Forelimb muscle (tissue), 1 donor: ENCODE results near the gene MAP3K5. TPM values are rescaled to one million over a fixed set of nuclear protein-coding genes. Genes with fewer than 3 reads are reported as not detected.

Experiments
- DNase-seq: peaks from one replicate; pipeline ENCODE4 v3.0.0-alpha.2; 2013; ENCODE audit warnings: low read depth
- polyA plus RNA-seq: library from polyadenylated mRNA; unstranded; fragments of 120-200 nt; gene quantifications from one replicate; pipeline ENCODE4 v1.2.1, GENCODE V29; 2013; ENCODE audit not compliant: insufficient read length

Gene MAP3K5
- polyA plus RNA-seq, 1 donor = 3.2 TPM

DNA sequence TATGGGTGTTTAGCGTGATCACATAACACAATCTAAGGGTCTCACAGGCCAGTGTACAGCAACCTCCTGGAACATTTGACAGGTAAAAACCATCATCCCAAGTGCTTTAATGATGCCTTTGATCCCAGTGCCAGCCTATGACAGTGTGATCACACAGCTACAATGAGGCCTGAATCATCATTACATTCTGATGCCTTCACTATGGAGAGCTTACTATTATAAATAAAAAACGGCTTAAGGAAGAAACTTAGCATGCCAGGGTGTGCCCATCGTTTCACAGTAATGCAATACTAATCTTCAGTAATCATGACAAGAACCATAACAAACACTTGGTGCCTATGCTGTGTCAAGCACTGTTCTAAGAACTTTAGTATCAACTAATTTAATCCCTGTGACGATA, 253.4 kb downstream of the MAP3K5 start:
- DNase-seq = no peak

DNA sequence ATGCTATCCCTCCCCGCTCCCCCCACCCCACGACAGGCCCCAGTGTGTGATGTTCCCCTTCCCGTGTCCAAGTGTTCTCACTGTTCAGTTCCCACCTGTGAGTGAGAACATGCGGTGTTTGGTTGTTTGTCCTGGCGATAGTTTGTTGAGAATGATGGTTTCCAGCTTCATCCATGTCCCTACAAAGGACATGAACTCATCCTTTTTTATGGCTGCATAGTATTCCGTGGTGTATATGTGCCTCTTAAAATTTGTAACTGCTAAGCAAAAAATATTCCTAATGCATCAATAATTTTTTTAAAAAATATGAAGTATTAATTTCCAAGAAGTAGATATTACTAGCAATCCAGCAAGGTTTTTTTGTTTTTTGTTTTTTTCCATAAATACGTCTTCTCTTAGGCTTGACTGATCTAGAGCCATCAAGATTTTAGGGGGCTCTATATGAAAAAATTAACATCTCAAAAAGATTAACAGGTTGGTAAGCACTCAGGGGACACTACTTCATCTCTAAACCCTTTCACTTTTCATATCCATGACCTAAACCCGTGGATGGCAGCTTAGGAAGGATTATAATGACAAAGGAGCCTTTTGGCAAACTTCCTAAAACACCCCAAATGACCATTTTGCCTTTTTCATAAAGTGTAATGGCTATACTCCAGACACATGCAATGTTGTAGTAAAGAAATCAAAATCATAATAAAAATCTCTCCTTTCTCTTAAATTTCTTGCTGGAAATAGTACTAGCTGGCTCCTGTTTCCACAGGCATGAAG, 256.2 kb downstream of the MAP3K5 start:
- no peak for DNase-seq

GRCh38 chr6:136535017-136535765, 257.1 kb downstream of the MAP3K5 start:
- DNase-seq = no peak

- no peak for DNase-seq
Observed at GRCh38 chr6:136534268-136534667, 258.0 kb downstream of the MAP3K5 start.

- DNase-seq = no peak
Observed at GRCh38 chr6:136533487-136533886, 258.8 kb downstream of the MAP3K5 start.

DNA sequence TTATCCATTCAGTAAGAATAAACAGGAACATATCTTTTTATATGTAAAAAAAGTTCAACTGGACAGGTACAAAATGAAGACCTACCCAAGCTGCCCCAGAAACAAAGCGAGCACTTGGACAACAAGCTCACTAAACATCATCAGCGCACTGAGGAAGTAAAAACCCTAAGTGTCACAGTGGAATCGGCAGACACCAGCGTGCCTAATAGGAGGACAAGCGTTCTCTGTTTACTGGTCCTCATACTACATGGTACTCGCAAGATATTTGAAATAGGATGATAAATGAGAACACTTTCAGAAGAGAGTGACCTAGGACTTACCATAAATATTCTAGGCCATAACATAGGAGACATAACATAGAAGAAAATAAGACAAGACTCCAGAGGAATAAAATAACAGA, 260.2 kb downstream of the MAP3K5 start:
- no peak for DNase-seq

DNA sequence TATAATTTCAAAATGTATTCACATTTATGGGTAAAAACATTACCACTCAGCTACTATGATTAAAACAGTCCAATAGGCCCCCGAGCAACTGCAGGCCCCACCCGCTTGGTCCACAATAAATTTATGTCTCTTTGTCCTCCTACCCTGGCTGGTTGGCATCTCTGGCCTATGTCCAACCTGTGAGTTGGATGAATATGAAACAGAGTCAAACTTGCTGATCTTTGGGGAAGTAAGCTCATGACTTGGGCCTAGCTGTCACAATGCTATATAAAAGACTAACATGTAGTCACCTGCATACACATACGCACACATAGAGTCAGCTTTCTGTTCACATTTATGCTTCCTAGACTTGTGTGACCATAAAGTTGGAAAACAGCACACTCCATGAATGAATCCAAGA, 262.6 kb downstream of the MAP3K5 start:
- DNase-seq = no peak

DNA sequence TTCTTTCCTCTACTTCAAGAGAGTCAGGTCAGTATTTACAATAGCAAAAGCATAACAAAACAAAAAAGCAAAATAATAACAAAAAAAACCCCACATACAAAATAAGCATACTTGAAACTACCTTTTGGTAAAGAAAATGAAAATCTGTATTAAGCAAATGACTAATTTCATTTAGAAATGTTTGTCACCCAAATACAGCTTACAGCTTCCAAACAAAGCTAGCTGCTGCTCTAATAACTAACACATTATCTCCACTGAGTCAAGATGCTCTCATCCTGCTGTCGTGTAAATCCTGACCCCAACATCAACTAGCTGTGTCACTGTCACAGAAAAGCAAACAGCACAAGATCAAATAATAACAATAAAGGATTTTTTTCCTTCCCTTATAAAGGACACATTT, 263.8 kb downstream of the MAP3K5 start:
- DNase-seq = no peak

- DNase-seq = no peak
Observed at GRCh38 chr6:136527831-136528230, 264.4 kb downstream of the MAP3K5 start.

DNA sequence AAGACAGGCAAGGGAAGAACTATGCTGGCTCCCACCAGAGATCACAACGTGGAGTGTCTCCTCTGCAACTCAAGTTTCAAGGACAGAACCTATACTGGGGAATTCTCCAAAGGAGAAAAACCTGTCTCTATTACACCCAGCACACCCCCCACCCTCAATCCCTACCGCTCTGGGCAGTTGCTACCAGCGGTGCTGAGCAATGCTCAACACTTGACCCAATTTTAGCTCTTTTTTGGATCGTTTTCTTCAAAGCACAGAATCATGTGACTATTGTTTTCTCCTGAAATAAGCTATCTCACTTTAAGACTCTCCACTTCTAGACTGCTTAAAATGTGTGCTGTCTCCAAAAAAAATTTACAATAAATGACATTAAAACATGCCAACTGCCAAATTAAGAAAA, 265.3 kb downstream of the MAP3K5 start:
- no peak for DNase-seq

DNA sequence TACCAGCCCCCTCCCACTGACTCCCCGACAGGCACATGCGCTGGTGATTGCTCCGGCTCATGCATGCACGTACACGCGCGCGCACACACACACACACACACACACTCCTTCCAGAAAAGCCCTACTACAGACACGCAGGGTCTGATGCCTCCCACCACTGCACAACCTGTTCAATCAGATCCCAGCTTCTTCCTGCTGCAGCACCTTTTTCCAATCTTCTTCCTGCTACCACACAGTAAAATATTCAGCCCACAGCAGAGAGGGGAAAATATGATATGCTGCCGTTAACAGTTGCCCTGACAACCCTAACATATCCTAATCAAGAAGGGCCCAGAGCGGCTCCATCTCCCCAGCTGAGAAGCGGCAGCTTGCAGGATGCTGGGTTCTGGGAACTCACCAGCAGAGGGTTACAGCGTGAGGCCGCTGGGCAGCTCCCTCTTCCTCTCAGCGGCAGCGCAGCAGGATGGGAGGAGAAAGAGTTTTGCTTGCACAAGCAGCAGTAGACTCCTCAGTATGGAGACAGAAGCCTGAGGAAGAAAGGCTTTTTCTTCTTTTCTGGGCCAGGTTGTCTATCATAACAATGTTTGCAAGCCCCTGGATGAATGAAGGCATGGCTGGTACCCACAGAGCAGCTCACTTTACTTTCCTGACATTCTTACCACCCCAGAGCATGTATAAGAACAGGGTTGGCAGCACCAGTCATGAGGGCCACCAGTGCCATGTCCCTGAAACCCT, 265.9 kb downstream of the MAP3K5 start:
- DNase-seq = no peak

- DNase-seq = no peak
Observed at GRCh38 chr6:136525586-136526195, 266.6 kb downstream of the MAP3K5 start.

DNA sequence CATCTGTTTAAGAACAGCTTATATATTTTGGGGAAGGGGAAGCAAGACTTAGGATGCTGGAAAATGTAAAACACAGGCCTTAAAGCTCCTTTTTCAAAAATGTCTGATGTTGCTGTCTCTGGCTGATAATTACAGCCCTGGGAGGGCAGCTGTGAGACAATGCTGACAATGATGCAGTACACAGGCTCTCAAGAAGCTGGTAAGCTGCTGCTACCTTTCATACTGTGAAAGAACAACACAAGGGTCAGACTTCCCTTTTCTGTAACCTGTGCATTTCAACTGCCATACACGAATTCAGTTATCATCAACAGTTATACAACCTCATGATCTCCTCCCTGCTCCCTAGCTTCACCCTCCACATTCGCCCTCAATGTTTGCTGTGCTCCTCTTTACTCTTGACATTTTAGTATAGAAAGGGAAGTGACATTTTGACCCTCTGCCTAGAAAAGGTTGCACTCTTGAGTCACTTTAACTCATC, 267.3 kb downstream of the MAP3K5 start:
- no peak for DNase-seq

DNA sequence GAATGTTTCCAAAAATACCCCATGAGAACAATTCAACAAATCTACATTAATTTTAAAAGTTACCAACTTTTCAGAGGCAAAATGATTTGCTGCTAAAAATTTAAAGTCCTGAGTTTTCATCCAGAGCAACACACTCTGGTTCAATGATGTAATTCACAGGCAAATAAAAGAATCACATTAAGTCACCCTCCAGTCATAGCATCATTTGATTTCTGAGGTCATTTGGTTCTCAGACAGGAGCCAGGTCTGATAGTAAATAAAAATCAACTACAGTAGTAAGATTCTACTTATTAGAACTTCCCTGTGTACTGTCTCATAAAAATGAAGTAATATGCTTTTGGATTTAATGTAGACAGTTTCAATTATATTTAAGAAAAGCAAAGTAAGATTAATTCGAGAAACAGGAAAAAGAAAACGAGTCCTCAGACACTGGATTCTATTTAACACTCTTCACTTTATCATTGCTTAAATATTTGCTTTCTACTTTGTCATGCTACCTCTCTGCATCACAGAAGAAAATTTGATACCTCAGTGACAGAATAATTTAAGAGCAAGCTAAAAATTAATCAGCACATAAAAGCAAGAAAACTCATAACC, 267.8 kb downstream of the MAP3K5 start:
- DNase-seq = no peak

DNA sequence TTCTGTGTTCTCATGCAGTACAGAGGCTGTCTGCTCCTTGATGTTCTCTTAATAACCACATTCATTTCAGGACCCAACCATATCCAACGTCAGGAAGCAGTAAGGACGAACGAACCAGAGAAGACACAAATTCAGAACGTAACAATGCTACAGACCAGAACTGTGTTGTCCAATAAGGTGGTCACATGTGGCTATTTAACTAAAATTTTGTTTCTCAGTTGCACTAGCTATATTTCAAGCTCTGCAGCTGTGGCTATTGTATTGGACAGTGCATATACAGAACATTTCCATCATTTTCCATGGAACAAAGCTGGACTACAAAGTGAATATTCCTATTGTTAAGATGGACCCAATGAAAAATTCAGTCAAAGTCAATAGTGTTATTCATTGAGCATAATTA, 269.1 kb downstream of the MAP3K5 start:
- DNase-seq = no peak

GRCh38 chr6:136522636-136523035, 269.6 kb downstream of the MAP3K5 start:
- DNase-seq = no peak

DNA sequence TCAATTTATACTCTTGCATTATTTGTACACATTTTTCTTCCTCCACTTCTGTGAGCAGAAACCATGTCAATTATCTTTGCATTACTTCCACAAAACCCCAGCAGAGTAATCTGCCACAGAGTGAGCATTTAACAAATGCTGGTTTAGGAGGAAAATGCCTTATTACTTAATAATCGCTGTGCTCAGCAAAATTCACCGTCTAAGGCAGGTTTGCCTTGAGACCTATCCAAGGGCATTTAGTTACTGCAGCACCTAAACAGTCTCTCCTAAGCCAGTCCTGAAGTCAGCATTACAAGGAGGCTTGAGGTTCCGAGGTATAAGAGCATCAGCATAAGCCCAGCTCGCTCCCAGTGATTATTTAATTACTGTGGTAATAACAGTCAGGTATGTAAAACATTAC, 270.4 kb downstream of the MAP3K5 start:
- DNase-seq = no peak

DNA sequence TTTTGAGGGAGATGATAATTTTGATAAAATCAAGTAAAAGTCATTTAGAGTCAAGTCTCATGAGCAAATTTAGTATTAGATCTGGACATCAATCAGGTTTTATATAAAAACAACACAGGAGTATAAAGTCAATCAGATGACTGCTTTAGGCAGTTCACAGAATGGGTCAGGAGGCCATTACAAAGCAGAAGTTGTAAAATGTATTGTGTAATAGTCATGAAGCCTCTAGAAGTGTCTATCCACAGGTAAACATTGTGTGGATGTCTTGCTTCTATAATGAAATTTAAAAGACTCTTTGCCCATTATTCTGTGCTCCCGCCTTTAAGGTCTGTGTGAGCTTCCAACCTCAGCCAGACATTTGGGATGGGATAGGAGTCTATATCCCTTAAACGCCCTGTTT, 270.9 kb downstream of the MAP3K5 start:
- DNase-seq = no peak

DNA sequence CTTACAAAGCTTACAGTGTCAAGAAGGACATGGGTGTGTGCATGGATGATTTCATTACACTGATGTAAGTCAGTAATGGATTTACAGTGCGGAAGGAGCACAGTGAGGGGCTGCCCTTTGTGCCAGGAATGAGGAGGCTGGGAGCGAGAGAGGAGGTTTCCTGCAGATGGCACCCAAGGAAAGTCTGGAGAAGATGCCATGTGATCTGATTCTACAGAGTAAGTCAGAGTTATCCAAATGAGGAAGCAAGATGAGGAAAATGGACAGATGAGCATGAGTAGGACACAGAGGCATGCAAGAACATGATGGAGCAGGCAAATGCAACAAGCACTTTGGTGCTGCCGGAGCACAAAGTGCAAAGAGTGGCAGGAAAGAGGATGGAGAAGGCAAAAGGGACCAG, 271.8 kb downstream of the MAP3K5 start:
- no peak for DNase-seq

GRCh38 chr6:136517582-136517981, 274.7 kb downstream of the MAP3K5 start:
- no peak for DNase-seq

- no peak for DNase-seq
Observed at GRCh38 chr6:136517002-136517401, 275.3 kb downstream of the MAP3K5 start.

DNA sequence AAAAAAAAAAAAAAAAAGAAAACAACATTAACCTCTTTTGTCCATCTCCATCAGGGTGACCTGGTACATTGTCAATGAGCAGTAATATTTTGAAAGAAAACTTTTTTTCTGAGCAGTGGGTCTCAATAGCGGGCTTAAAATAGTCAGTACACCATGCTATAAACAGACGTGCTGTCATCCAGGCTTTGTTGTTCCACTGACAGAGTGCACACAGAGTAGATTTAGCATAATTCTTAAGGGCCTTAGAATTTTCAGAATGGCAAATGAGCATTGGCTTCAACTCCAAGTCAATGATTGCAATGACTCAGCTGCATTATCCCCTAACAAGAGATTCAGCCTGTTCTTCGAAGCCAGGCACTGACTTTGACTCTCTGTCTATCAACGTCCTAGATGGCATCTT, 277.7 kb downstream of the MAP3K5 start:
- DNase-seq = no peak
